HEK293 (cell line): ENCODE data around the gene RSPH1.
A peak's percentile ranks its signal among the peaks of the same experiment; 100 is the strongest.

Experiments
- CTCF ChIP-seq: fragments of 450-650 bp; formaldehyde crosslinking; IDR thresholded peaks from 2 replicates; pipeline ENCODE4 v1.5.1; 2016; ENCODE audit warnings: missing biosample characterization, missing genetic modification characterization
- KLF10 ChIP-seq: fragments of 450-650 bp; IDR thresholded peaks from 2 replicates; pipeline ENCODE4 v1.5.1; 2018; ENCODE audit warnings: missing biosample characterization, mild to moderate bottlenecking, missing genetic modification characterization
- KLF16 ChIP-seq: fragments of 450-650 bp; formaldehyde crosslinking; IDR thresholded peaks from 2 replicates; pipeline ENCODE4 v1.5.1; 2017; ENCODE audit warnings: missing biosample characterization, missing genetic modification characterization
- ZFP41 ChIP-seq: fragments of 450-650 bp; formaldehyde crosslinking; IDR thresholded peaks from 2 replicates; pipeline ENCODE4 v1.5.1; 2016; ENCODE audit warnings: missing biosample characterization, missing genetic modification characterization, borderline replicate concordance
- ZIC2 ChIP-seq: fragments of 450-650 bp; formaldehyde crosslinking; IDR thresholded peaks from 2 replicates; pipeline ENCODE4 v1.5.1; 2016; ENCODE audit warnings: missing biosample characterization, missing genetic modification characterization
- ZNF112 ChIP-seq: fragments of 450-650 bp; formaldehyde crosslinking; IDR thresholded peaks from 2 replicates; pipeline ENCODE4 v1.5.0; 2017; ENCODE audit warnings: missing biosample characterization, missing genetic modification characterization
- ZNF133 ChIP-seq: fragments of 450-650 bp; formaldehyde crosslinking; IDR thresholded peaks from 2 replicates; pipeline ENCODE4 v1.5.1; 2016; ENCODE audit warnings: missing biosample characterization, missing genetic modification characterization
- ZSCAN5A ChIP-seq: fragments of 450-650 bp; formaldehyde crosslinking; IDR thresholded peaks from 2 replicates; pipeline ENCODE4 v1.5.1; 2016; ENCODE audit warnings: missing biosample characterization, missing genetic modification characterization

GRCh38 chr21:42430521-42430920 lies 65.5 kb downstream of the RSPH1 start:
- TF ChIP-seq ZNF133 (tag by site-specific recombination) (no peak), ZNF112 (tag by site-specific recombination) (no peak), ZIC2 (tag by site-specific recombination) (peak; percentile 23; the same call in 1 of the 2 replicates), ZSCAN5A (no peak), KLF16 (no peak), ZFP41 (tag by site-specific recombination) (no peak), KLF10 (no peak), CTCF (tag by site-specific recombination) (no peak)
